Body of pancreas (tissue), 4 donors: Measurements from ENCODE around the gene GNAZ. TPM values are rescaled to one million over a fixed set of nuclear protein-coding genes. Genes with fewer than 3 reads are reported as not detected.

Experiments used
- ATAC-seq: fragments of 150-250 bp; one replicate; pipeline ENCODE4 v1.9.1; 2016
- DNase-seq, 4 donors: peaks; one replicate each; pipeline ENCODE4 v3.0.0-alpha.2; 2019
- H3K27ac ChIP-seq, 4 donors: fragments of 200-600 bp; sonication (generic); 1 replicate in 3 of 4; 2 replicates in 1 of 4; pipeline versions ENCODE4 v1.5.1 to v1.6.1; 2016 to 2019; ENCODE audit warnings: mild to moderate bottlenecking in 1 of 4, mixed read lengths in 1 of 4, moderate library complexity in 1 of 4
- H3K27me3 ChIP-seq, 2 donors: fragments of 200-600 bp; sonication (generic); one replicate each; pipeline ENCODE4 v1.6.0; 2016; ENCODE audit warnings: mild to moderate bottlenecking in 1 of 2
- H3K36me3 ChIP-seq, 2 donors: fragments of 200-600 bp; sonication (generic); replicated peaks in 1 of 2; 2 replicates each; pipeline ENCODE4 v1.5.1; 2016; ENCODE audit warnings: low read depth in 2 of 2; ENCODE audit not compliant: insufficient read depth in 1 of 2
- H3K4me1 ChIP-seq: fragments of 200-600 bp; sonication (generic); one replicate; pipeline ENCODE4 v1.6.0; 2016
- H3K4me3 ChIP-seq, 2 donors: fragments of 200-600 bp; sonication (generic); 1 replicate in 1 of 2; 2 replicates in 1 of 2; pipeline ENCODE4 v1.5.1; 2016 to 2019
- H3K9me3 ChIP-seq, 3 donors: fragments of 200-600 bp; sonication (generic); 1 replicate in 2 of 3; 2 replicates in 1 of 3; pipeline ENCODE4 v1.5.1; 2016
- POLR2A ChIP-seq, 3 donors: fragments of 450-650 bp; IDR thresholded peaks; one replicate each; pipeline ENCODE4 v1.6.1; 2016; ENCODE audit warnings: antibody characterized with exemption in 3 of 3, mild to moderate bottlenecking in 2 of 3
- WGBS, 2 donors: methylation state at CpG; one replicate each; pipeline ENCODE4 v1.1.5; 2017; 5-methylcytosine and 5-hydroxymethylcytosine counted together
- intact Hi-C: fragments of 100-400 bp; cut with DNase I; formaldehyde crosslinking; loops from one replicate; pipeline ENCODE4 v1.15.1; 2023
- total RNA-seq, 2 donors: library from RNA; depleted of rRNA; stranded (reverse); fragments of >200 nt; gene quantifications; one replicate each; pipeline ENCODE4 v1.1.0, GENCODE V29; 2016
- TF ChIP-seq, protein P1 (sequence below), 7 experiments: fragments of 450-650 bp in 4 of 7; fragments of 200-600 bp in 3 of 7; sonication (generic) in 3 of 7; IDR thresholded peaks; one replicate each; pipeline ENCODE4 v1.5.1; 2016 to 2019; ENCODE audit warnings: antibody characterized with exemption in 7 of 7

Gene GNAZ
- total RNA-seq, 2 donors from 2014 or later: 0.33 to 2.3 TPM

- intact Hi-C loops: no loop called here
- Histone ChIP-seq H3K27ac (no peak overlapping the region), H3K36me3 (no peaks in the 10 kb centered on the region), H3K27me3 (no peaks in the 10 kb centered on the region), H3K4me1 (no peaks in the 10 kb centered on the region), H3K4me3 (no peak overlapping the region), H3K9me3 (no peaks in the 10 kb centered on the region)
- peak in 1 of 4 donors; percentile 38 for DNase-seq
- ATAC-seq: no peak
- WGBS, 2 donors: 49 to 71% methylated on average over 4 to 10 of the region's 10 CpGs
- TF ChIP-seq, protein P1, sequence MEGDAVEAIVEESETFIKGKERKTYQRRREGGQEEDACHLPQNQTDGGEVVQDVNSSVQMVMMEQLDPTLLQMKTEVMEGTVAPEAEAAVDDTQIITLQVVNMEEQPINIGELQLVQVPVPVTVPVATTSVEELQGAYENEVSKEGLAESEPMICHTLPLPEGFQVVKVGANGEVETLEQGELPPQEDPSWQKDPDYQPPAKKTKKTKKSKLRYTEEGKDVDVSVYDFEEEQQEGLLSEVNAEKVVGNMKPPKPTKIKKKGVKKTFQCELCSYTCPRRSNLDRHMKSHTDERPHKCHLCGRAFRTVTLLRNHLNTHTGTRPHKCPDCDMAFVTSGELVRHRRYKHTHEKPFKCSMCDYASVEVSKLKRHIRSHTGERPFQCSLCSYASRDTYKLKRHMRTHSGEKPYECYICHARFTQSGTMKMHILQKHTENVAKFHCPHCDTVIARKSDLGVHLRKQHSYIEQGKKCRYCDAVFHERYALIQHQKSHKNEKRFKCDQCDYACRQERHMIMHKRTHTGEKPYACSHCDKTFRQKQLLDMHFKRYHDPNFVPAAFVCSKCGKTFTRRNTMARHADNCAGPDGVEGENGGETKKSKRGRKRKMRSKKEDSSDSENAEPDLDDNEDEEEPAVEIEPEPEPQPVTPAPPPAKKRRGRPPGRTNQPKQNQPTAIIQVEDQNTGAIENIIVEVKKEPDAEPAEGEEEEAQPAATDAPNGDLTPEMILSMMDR (IDR thresholded peaks at IDR 0.05): no peak
- no peak for TF ChIP-seq POLR2A (IDR thresholded peaks at IDR 0.05)
These were observed 40.0 kb downstream of the GNAZ start for GRCh38 chr22:23110190-23110921.

- Histone ChIP-seq H3K27ac (no peak overlapping the region), H3K4me1 (no peaks in the 10 kb centered on the region), H3K36me3 (no peaks in the 10 kb centered on the region), H3K9me3 (no peaks in the 10 kb centered on the region), H3K27me3 (no peaks in the 10 kb centered on the region), H3K4me3 (no peak overlapping the region)
- WGBS, 2 donors: 77 to 81% methylated on average over 7 to 15 of the region's 15 CpGs
- intact Hi-C loops: no loop called here
- ATAC-seq (no peak), DNase-seq (no peak)
- TF ChIP-seq, protein P1 (IDR thresholded peaks at IDR 0.05): no peak
- TF ChIP-seq POLR2A (IDR thresholded peaks at IDR 0.05): no peak
These were observed 40.7 kb downstream of the GNAZ start for GRCh38 chr22:23110922-23111527.

GRCh38 chr22:23112472-23113012 lies 42.2 kb downstream of the GNAZ start:
- DNase-seq: no peak
- no peak overlapping the region for H3K27ac ChIP-seq
- no peaks in the 10 kb centered on the region for H3K27me3 ChIP-seq
- 85 to 88% methylated on average over 7 of the region's 9 CpGs for WGBS, 2 donors
- no peak overlapping the region for H3K4me3 ChIP-seq
- no peak for ATAC-seq
- no peaks in the 10 kb centered on the region for H3K4me1 ChIP-seq
- intact Hi-C loops: no loop called here
- no peaks in the 10 kb centered on the region for H3K9me3 ChIP-seq
- H3K36me3 ChIP-seq: no peaks in the 10 kb centered on the region
- TF ChIP-seq POLR2A (IDR thresholded peaks at IDR 0.05): no peak
- TF ChIP-seq, protein P1 (IDR thresholded peaks at IDR 0.05): no peak

GRCh38 chr22:23113067-23113846 lies 42.9 kb downstream of the GNAZ start:
- no peak for TF ChIP-seq POLR2A (IDR thresholded peaks at IDR 0.05)
- TF ChIP-seq, protein P1 (IDR thresholded peaks at IDR 0.05): no peak
- intact Hi-C loops: no loop called here
- WGBS, 2 donors: 65 to 78% methylated on average over 6 to 14 of the region's 14 CpGs
- no peaks in the 10 kb centered on the region for H3K4me1 ChIP-seq
- no peak overlapping the region for H3K27ac ChIP-seq
- H3K36me3 ChIP-seq: no peaks in the 10 kb centered on the region
- no peak overlapping the region for H3K4me3 ChIP-seq
- DNase-seq (peak in 3 of 4 donors; percentile 21 to 34 (median 29)), ATAC-seq (no peak)
- no peaks in the 10 kb centered on the region for H3K27me3 ChIP-seq
- no peaks in the 10 kb centered on the region for H3K9me3 ChIP-seq
